GM21723 (cell line): ENCODE results near the gene NAT8L.

Experiments used
- ATAC-seq: cut with Tn5 transposase; IDR thresholded peaks from one replicate; pipeline ENCODE4 v1.9.1; 2021; ENCODE audit warnings: mild to moderate bottlenecking, moderate library complexity; ENCODE audit not compliant: unreplicated experiment

NAT8L gene

DNA sequence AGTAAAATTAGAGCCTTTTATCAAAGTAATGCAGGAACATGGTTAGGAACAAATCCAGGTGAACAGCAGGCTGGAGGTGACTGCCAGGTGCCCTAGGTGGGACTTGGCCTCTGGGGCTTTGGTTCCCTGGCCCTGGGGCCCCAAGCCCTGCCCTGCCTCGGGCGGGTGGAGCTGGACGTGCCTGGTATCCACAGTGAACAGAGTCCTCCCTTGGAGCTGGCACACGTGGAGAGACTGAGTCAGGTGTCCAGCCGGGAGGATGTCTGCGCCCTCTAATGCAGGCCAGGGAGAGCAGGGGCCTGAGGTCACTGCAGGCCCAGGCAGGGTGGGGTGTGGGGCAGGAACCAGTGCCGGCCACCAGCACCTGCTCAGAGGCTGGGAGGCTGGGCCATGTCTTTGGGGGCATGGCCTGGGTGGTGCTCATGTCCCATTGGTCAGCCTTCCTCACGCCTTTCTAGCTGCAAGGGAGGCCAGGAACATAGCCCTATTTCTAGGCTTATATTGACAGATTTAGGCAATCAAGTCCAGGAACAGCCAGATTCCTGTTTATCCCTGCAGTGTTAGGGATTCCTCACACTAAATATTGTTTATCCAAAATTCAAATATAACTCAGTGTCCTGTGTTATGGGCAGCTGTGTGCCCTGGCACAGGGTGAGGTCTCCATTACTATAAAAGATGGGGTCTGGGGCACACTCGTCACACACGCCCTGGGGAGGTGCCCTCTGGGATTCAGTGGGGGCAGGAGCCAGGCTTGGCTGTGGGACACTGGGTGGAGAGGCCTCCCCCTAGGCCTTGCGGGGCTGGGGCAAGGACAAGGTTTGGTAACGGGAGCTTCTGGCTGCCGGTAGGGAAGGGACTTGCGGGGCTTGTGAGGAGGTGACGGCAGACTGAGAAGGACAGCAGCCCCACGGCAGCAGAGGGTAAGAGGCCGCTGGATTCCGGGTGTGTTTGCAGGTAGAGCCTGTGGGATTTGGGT, 14.3 kb upstream of the NAT8L start:
- ATAC-seq, result no peak

DNA sequence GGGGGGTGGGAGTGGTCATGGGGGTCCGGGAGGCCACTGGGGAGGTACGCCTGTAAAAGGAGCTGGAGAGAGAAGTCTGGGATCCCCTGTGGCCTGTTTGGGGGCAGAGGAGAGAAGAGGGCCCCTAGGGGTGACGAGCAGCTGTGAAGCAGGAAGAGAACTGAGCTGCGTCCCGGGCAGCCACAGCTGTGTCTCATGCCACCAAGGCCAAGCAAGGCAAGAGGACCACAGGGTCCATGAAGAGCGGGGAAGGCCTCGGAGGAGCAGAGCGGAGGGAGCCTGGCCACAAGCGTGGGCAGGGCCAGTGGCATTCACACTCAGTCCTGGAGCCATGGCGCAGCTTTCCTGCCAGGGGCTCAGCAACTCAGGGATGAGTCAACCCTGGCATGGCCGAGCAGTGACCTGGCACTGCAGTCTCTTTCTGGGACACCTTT, 13.6 kb upstream of the NAT8L start:
- no peak for ATAC-seq

DNA sequence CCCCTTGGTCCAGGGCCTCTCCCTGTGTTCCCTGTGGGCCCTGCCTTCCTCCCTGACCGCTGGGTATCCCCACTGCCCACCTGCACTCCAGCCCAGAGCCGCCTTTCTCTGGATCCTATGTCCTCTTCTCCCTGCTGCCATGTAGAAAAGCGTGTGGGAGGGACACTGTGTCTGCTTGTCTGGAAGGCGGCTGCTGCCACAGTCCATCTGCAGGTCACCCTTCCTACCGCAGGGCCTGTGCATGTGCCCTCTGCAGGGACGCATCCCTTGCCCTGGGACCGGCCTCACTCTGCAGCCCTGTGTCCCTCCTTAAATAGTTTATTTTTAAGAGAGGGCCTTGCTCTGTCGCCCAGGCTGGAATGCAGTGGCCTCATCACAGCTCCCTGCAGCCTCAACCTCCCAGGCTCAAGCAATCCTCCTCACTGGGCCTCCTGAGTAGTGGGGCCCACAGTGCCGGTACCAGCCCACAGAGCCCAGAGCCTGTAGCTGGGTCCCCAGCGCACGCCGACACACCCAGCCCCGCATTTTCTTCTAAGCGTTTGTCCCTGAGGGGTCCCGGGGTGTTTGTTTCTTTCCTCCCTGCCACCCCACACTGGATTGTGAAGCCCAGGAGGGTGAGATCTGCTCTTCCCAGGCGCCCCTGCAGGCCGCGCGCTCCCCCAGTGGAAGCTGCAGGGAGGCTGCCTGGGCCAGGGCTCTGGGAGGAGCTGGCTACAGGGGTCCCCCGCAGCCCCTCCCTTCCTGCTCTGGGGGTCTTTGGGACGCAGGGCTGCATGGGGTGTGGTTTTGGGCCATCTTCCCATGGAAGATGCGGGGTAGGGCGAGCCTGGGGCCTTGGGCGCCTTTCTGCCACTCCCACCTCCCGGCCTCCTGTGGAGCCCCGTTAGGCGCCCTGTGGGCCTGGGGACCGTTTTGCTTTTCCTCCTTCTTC, 12.8 kb upstream of the NAT8L start:
- no peak for ATAC-seq

DNA sequence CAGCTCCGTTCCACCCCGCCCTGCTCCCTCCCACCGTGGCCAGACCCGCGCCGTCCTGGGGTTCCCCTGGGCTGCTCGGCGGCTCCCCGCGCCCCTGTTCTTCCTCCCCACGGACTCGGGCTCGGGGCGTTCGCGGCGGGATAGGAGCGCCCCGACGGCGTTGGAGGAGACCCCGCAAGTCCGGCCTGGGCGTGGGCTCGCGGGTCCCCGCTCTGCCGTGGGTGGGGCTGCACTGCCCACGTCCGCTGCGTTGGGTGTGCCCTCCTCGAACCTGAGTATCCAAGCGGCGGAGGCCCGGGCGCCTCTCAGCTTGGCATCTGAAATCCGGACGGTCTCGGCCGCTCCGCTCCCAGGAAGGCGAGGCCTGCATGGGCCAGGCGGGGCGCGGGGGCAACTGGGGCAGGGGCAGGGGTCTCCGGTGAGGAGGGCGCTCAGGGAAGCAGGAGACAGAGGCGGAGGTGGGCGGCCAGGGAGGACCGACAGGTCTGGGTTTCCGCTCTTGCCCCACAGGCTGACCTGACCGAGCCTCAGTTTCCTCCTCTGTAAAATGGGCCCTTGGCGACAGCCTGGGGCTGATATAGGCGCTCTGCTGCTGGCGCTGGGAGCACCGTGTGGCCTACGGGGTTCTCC, 12.0 kb upstream of the NAT8L start:
- no peak for ATAC-seq

DNA sequence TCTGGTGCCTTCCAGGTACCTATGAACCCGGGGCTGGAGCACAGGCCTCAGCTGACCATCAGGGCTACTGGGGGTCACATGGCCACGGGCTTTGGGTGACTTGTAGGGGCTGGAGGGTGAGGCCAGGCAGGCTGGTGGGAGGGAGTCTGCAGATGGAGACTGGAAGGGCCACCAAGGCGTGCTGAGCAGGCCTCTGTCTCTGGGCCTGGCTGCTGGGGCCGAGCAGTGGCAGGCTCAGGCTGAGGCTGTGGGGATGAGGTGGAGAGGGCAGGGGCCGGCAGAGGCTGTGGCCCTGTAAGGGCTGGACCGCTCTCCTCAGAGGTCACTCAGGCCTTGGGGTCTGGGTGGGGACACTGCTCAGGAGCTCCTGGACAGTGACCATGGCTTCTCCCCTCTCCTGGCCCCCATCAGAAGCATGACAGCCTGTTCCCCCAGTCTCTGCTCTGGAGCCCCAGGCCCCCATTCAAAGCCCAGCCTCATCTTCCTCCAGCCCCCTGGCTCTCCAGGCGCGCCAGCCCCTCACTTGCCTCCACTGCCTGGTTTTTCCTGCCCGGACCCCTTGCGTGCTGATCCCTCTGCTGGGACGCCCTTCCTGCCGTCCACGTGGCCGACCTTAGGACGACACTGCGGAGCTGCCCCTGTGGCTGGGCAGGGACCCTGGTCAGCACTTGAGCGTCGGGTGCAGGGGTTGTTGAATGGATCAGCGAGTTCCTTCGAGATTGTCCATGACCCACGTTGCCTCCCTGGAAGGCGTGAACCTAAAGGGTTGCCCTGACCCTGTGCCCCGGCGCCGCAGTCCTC, 11.1 kb upstream of the NAT8L start:
- no peak for ATAC-seq

DNA sequence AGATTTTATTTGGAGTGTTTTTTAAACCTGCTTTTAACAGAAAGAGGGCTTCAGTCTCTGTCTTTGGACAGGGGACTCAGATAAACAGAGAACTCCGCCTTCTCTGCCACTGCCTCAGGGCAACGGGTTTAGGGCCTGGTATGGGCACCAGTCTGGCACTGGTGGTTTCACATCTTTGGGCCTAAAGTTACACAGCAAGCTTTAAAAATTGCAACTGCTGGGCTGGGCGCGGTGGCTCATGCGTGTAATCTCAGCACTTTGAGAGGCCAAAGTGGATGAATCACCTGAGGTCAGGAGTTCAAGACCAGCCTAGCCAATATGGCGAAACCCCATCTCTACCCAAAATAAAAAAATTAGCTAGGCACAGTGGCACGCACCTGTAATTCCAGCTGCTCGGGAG, 10.3 kb upstream of the NAT8L start:
- no peak for ATAC-seq

DNA sequence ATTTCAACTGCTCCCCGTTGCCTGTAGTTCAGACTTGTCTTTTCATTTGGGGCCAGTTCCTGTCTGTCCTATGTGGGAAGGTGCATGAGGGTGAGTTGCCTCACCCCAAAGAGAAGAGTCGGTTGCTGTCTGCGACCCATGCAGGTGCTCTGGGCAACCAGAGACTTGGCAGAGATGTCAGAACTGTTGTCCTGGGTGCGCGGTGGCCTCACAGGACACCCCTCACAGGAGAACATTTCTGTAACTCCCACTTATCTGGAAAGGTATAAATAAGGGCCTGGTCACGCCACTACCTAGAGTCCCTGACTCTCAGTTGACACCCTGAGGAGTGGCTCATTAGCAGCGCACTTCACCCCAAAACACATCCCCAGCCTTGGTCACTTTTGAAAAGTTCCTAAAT, 9.7 kb upstream of the NAT8L start:
- ATAC-seq, result no peak

DNA sequence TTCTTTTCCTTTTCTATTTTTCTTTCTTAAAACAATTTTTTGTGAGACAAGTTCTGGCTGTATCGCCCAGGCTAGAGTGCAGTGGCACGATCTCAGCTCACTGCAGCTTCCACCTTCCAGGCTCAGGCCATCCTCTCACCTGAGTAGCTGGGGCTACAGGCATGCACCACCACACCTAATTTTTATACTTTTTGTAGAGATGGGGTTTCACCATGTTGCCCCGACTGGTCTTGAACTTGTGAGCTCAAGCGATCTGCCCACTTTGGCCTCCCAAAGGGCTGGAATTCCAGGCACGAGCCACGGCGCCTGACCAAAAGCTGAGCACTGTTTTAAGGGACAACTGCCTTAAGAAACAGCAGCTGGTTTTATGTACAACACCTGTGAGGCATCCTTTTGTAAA, 9.3 kb upstream of the NAT8L start:
- no peak for ATAC-seq

DNA sequence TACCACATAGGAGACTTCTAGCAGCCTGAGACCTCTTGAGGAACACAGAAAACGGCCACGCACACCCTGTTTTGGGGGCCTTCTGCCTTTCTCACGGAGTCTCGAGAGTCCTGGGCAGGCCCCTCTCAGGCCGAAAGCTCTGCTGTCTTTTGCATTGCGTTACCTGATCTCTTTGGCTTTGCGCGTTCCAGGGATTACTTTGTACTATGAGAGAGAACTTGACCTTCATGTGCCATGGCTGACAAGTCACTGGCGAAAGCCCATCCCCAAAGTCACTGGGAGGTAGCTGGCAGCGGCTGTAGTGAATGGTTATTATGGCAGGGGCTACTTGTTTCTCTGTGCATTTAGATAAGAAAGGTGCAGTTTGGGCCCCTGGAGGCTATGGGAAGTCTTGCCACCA, 8.0 kb upstream of the NAT8L start:
- ATAC-seq, result no peak

DNA sequence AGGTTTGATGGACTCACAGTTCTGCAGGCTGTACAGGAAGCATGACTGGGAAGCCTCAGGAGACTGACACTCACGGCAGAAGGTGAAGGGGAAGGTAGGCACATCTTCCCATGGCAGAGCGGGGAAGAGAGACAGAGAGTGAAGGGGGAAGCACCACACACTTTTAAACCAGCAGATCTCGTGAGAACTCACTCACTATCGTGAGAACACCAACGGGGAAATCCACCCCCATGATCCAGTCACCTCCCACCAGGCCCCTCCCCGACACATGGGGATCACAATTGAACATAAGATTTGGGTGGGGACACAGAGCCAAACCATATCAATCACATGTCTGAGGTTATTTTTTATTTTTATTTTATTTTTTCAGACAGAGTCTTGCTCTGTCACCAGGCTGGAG, 4.9 kb upstream of the NAT8L start:
- ATAC-seq, result no peak

DNA sequence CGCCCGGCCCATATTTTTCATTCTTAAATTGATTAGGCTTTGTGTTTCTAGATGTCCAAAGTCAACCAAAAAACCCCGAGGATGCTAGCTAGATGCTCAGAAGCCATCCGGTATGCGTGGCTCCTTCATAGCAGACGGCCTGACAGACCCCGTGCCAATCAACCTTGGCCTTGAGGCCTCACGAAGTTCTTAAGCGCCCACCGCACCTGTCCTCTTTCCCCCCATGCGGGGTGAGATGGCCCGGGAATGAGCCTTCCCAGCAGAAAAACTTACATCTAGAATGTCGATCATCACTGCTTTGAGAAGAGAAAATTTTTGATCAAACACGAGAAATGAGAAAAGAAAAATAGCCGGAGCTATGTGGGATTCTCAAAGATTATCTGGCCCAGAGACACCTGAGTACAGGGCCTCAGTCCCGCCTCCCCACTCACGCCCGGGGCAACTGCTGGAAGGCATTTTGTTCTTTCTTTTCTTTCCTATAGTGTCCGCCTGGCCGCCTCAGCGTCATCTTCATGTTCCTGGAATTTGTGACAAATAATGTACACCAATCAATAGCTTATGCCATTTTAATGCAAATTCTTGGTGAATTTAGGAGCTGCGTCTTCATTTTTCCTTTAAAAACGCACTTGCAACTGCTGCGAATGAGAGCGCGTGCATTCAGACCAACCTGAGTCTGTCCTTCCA, 1.6 kb upstream of the NAT8L start:
- no peak for ATAC-seq

DNA sequence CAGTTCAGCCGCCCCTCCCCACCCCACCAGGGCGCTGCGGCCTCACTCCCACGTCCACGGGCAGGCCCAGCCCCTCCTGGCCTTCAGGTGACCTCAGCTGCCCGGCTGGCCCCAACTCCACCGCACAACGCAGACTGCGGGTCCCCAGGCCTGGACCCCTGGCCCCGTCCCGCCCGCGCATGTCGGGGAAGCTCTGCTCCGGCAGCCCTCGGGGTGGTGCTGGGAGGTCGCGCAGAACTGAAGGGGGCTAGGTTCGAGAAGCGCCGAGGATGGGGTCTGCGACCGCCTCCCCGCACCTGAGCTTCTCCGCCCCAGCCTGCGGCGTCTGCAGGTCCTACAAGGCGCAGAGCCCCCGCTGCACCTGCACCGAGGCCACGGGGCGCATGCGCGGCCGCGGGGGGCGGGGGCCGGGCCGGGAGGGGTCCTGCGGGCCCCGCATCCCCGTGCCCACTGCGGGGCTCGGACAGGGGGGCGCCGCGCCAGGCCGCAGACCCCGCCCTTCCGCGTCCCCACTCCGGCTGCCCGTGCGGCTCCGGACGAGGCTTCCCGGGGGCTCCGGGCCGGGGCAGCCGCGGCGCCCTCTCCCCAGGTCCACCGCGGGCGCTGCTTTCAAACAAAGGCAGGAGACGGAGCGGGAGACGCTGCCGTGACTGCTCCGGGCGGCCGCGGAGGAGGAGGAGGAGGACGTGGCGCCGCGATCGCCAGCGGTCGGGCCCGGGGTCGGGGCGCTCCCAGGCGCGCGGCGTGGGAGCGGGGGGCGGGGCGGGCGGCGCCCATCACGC, 672 bp upstream of the NAT8L start:
- ATAC-seq, result no peak

DNA sequence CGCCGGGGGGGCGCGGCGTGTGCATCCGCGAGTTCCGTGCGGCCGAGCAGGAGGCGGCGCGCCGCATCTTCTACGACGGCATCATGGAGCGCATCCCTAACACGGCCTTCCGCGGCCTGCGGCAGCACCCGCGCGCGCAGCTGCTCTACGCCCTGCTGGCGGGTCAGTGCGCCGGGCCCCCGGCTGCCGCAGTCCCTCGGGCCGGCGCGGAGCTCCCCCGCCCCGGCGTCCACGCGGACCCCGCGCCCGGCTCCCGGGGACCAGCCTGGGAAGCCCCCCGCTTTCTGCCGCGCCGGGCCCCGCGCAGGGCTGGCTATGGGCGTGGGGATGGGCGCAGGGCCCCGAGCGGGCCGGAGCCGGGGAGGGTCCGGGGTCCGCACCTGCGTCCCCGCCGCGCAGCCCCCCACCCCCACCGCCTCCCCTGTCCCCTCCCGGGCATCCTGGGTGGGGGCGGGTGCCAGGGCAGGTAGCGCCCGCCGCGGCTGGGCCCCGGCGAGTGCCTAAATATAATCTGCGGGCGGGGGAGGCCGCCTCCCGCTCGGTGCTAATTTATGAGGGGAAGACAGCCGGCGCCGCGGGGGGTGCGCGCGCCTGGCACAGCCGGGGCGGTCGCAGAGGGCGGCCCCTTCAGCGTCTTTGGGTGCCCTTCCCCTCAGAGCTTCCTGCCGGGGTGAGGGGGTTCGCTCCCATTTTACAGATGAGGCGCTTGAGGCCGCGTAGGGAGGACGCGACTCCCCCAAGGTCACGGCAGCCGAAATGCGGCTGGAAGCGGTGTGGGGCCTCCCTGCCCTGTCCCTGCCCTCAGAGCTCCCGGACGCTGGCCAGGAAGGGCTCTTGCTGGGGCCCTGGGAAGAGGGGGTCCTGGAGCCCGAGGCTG, 837 bp downstream of the NAT8L start:
- no peak for ATAC-seq

DNA sequence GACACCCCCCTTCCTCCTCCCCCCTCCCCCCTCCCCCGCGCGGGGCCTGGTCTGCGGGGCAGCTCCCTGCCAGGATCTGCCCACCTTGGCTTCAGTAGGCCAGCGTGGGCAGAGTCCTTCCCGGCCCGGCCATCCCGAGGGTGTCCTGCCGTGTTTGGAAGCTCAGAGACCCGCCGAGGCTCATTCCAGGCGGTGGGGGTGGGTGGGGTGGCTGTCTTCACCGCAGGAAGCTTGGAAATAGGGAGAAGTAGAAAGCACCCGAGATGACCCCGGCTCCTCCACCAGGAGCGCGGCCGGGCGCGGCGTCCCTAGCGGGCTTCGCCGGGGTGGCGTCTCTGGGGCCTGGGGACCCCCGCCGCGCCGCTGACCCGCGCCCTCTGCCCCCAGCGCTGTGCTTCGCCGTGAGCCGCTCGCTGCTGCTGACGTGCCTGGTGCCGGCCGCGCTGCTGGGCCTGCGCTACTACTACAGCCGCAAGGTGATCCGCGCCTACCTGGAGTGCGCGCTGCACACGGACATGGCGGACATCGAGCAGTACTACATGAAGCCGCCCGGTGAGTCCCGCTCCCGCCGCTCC, 1.6 kb downstream of the NAT8L start:
- ATAC-seq, result no peak

DNA sequence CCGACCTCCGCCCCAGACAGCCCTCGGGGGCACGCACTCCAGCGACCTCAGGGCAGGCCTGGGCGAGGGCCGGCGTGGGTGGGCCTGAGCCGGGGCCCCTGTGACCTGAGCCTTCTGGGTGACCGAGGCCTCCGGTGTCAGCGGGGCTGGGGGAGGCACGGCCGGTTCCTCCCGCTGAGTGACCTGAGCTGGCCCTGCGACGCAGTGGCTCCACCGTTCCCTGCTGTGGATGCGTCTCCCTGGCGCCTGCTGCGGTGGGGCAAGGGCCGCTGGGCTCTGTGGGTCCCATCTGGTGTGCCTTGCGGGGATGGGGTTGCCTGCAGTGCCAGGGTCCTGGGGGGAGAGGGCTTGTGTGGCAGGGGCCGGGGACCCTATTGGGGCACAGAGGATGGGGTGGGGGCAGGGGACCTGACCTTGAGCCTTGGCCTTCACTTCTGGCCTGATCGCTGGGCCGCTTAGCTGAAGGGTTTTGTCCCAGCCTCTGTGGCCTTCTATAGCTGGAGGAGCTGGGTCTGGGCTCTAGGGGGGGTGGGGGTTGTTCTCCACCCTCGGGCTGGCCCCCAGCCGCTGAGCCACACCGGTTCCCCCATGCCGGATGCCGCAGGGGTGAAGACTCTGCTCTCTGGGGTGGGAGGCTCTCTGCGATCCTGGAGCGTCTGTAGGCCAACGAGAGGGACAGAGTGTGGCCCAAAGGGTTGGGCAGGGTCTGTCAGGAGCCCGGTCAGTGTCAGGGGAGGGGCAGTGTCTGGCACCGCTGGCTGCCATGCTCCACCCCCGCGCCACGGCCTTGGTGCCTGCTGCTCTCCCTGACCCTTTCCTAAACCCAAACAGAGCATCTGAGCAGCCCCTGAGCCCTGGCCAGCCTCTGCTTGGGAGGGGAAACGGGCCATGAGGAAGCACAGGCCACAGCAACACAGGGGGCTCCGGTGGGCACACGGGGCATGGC, 2.3 kb downstream of the NAT8L start:
- no peak for ATAC-seq

DNA sequence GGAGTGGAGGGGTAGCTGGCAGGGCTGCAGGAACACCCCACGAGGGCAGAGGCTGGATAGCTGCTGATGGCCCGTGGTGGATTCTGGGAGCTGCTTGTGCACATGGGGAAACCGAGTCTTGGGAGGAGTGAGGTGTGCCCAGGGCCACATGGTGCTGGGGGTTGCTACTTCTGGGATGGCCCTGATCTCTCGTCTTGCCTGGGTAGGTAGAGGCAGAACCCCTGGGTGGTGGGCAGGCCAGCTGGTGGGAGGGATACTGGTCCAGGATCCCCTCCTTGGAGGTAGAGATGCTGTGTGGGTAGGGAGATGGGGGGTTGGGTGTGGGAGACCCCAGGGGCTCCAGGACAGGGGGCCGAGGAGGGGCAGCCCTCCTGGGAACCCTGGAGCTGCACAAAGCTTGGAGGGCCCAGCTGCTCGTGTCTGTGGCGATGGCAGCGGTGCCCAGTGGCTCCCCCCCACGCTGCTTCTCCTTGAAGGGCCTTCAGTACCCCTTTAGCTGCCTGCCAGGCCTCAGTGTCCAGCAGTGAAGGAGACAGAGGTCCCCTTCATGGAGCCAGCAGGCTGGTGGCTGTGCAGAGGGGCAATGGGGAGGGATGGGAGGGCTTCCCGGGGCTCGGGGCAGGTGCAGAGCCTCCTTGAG, 3.2 kb downstream of the NAT8L start:
- ATAC-seq, result no peak
